ENCODE results near the gene HMGCS1.

GRCh38 chr5:43296835-43297234 lies 16.4 kb downstream of the HMGCS1 start:
- TF ChIP-seq GATA2 (IDR thresholded peaks at IDR 0.05; ENCODE audit: low read depth, low read length) (no peak), GATA3 (IDR thresholded peaks at IDR 0.05; ENCODE audit: low read depth, low read length) (no peak)

All from SH-SY5Y (cell line).